CD4-positive, alpha-beta memory T cell (primary cell): ENCODE data around the gene FBXL15. TPM values are rescaled to one million over a fixed set of nuclear protein-coding genes. Genes with fewer than 3 reads are reported as not detected.
A peak's percentile ranks its signal among the peaks of the same experiment; 100 is the strongest.

Experiments used
- CTCF ChIA-PET: fragments of 350-600 bp; sonication (Branson Sonifier 250); formaldehyde crosslinking; loops from one replicate; lab custom pipeline; 2021; ENCODE audit warnings: inconsistent platforms; ENCODE audit not compliant: partially characterized antibody; lab: Charles Lee
- POLR2A ChIA-PET: fragments of 350-600 bp; sonication (Branson Sonifier 250); formaldehyde crosslinking; loops from one replicate; lab custom pipeline; 2021; ENCODE audit not compliant: partially characterized antibody; lab: Charles Lee
- DNase-seq, 5 donors: peaks; one replicate each; pipeline versions ENCODE4 v3.0.0 to v3.0.0-alpha.2; 2020 to 2022; ENCODE audit warnings: mixed read lengths in 1 of 5
- H3K27ac ChIP-seq: one replicate; pipeline ENCODE4 v1.7.0; 2013; ENCODE audit warnings: low read depth, low read length
- H3K27me3 ChIP-seq: 2 replicates; pipeline ENCODE4 v1.7.0; 2013; ENCODE audit warnings: mild to moderate bottlenecking, low read length, moderate library complexity; ENCODE audit not compliant: insufficient read depth
- H3K36me3 ChIP-seq: 2 replicates; pipeline ENCODE4 v1.7.0; 2013; ENCODE audit warnings: mild to moderate bottlenecking, low read length, moderate library complexity; ENCODE audit not compliant: insufficient read depth
- H3K4me1 ChIP-seq: 2 replicates; pipeline ENCODE4 v1.7.0; 2013; ENCODE audit warnings: mild to moderate bottlenecking, low read length, moderate library complexity; ENCODE audit not compliant: insufficient read depth
- H3K4me3 ChIP-seq, 2 donors: one replicate each; pipeline ENCODE4 v1.7.0; 2013; ENCODE audit warnings: low read length in 2 of 2, mild to moderate bottlenecking in 1 of 2
- H3K9me3 ChIP-seq, 2 donors: one replicate each; pipeline ENCODE4 v1.7.0; 2013; ENCODE audit warnings: low read length in 2 of 2, control low read depth in 1 of 2; ENCODE audit not compliant: control insufficient read depth in 1 of 2
- H3K27ac Mint-ChIP-seq, 7 donors: one replicate each; pipeline ENCODE4 v1.8.0; 2020 to 2021; ENCODE audit warnings: mixed read lengths in 7 of 7, mild to moderate bottlenecking in 6 of 7, inconsistent platforms in 3 of 7, moderate library complexity in 3 of 7
- H3K27me3 Mint-ChIP-seq, 2 donors: one replicate each; pipeline ENCODE4 v1.8.0; 2020 to 2021; ENCODE audit warnings: mixed read lengths in 2 of 2
- H3K36me3 Mint-ChIP-seq, 2 donors: one replicate each; pipeline ENCODE4 v1.8.0; 2020 to 2021; ENCODE audit warnings: mixed read lengths in 2 of 2, inconsistent platforms in 1 of 2, mild to moderate bottlenecking in 1 of 2
- H3K4me1 Mint-ChIP-seq, 4 donors: one replicate each; pipeline ENCODE4 v1.8.0; 2020 to 2021; ENCODE audit warnings: mixed read lengths in 4 of 4, mild to moderate bottlenecking in 1 of 4
- H3K4me3 Mint-ChIP-seq, 8 donors: one replicate each; pipeline ENCODE4 v1.8.0; 2020 to 2021; ENCODE audit warnings: mixed read lengths in 8 of 8, mild to moderate bottlenecking in 7 of 8, moderate library complexity in 6 of 8, inconsistent platforms in 3 of 8
- H3K9me3 Mint-ChIP-seq, 8 donors: one replicate each; pipeline ENCODE4 v1.8.0; 2020 to 2021; ENCODE audit warnings: mixed read lengths in 8 of 8, mild to moderate bottlenecking in 5 of 8, inconsistent platforms in 3 of 8, moderate library complexity in 1 of 8
- intact Hi-C: fragments of 100-400 bp; cut with micrococcal nuclease; formaldehyde crosslinking; loops from one replicate; pipeline ENCODE4 v1.15.1; 2023
- polyA plus RNA-seq, 2 donors: library from polyadenylated mRNA; unstranded; fragments of 300-500 nt; fragmentation: Illumina TruSeq; gene quantifications; one replicate each; pipeline ENCODE4 v1.2.3, GENCODE V29; 2021
- total RNA-seq, 2 experiments: library from RNA; stranded (reverse); gene quantifications; one replicate each; pipeline ENCODE4 v1.2.3, GENCODE V29; 2021

Gene FBXL15
- total and polyA plus RNA-seq, 4 experiments from 2014 or later = 21.1 to 44.5 (median 25.8) TPM

DNA sequence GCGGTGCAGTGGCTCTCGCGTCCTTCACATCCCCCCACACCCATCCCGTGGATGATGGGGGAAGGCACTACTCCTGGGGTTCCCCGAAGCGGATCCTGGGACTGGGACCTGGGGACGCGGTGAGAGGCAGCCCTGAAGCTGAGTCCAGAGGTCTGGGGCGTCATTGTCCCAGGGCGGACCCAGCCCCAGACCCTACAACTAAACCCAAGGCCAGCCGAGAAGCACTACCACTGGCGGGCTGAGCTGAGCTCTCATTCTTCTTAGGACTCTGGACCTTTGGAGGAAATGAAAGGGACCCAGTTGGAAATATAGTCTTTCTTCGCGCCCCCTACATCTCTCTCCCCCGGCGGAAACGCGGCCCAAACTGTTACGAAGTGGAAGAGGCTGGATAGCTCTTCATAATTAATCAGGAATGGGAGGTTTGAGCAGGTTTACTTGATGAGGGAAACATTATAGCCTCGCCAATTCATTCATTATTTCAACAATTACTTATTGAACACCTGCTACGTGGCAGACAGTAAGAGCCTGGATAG lies 389 bp upstream of the FBXL15 start:
- intact Hi-C loops = loop anchor here (1.0 kb wide), 1 partner anchor 82 kb away; the partner anchor contains the start of gene ACTR1A
- peak overlapping the region; percentile 61 to 90 for H3K4me3 ChIP-seq
- Mint-ChIP-seq H3K27ac (peak overlapping the region; percentile 92 to 98 (median 96)), H3K36me3 (peaks cover 0 to 8% of the 10 kb centered on the region in 2 donors), H3K4me3 (peak overlapping the region; percentile 90 to 99 (median 96)), H3K4me1 (peaks cover 14 to 53% (median 33%) of the 10 kb centered on the region in 4 donors), H3K27me3 (peaks cover 13 to 22% of the 10 kb centered on the region in 2 donors), H3K9me3 (peaks cover 0 to 5% (median 0%) of the 10 kb centered on the region in 8 donors)
- DNase-seq = no peak
- CTCF ChIA-PET = interaction anchor here (1.1 to 5.6 kb wide), 9 partner anchors 10 to 188 kb away, joined by 3 to 42 read pairs (median 9); partner anchors contain the start of genes ACTR1A and CUEDC2
- peaks cover 10% of the 10 kb centered on the region for H3K36me3 ChIP-seq
- POLR2A ChIA-PET = interaction anchor here (0.7 to 8.2 kb wide), 19 partner anchors 9 to 282 kb away, joined by 3 to 198 read pairs (median 9); partner anchors contain the start of genes ACTR1A, C10orf95, CUEDC2 and GBF1
- H3K4me1 ChIP-seq = peaks cover 37% of the 10 kb centered on the region
- H3K9me3 ChIP-seq = no peaks in the 10 kb centered on the region
- H3K27ac ChIP-seq = peak overlapping the region; percentile 64
- H3K27me3 ChIP-seq = peaks cover 13% of the 10 kb centered on the region

GRCh38 chr10:102421507-102421756 lies 796 bp downstream of the FBXL15 start:
- no peaks in the 10 kb centered on the region for H3K9me3 ChIP-seq
- peaks cover 0 to 5% (median 0%) of the 10 kb centered on the region in 8 donors for H3K9me3 Mint-ChIP-seq
- H3K27ac Mint-ChIP-seq = peak overlapping the region; percentile 92 to 98 (median 96)
- peak overlapping the region; percentile 90 to 99 (median 96) for H3K4me3 Mint-ChIP-seq
- DNase-seq = no peak
- ChIA-PET POLR2A (interaction anchor here (1.0 to 8.2 kb wide), 18 partner anchors 11 to 270 kb away, joined by 3 to 198 read pairs (median 12); partner anchors contain the start of genes ACTR1A, C10orf95, CUEDC2 and GBF1), CTCF (interaction anchor here (1.0 to 5.6 kb wide), 14 partner anchors 9 to 252 kb away, joined by 3 to 42 read pairs (median 8); partner anchors contain the start of genes ACTR1A, C10orf95 and CUEDC2)
- H3K27me3 ChIP-seq = peaks cover 6% of the 10 kb centered on the region
- peaks cover 7 to 14% of the 10 kb centered on the region in 2 donors for H3K27me3 Mint-ChIP-seq
- peaks cover 10% of the 10 kb centered on the region for H3K36me3 ChIP-seq
- peaks cover 37% of the 10 kb centered on the region for H3K4me1 ChIP-seq
- H3K36me3 Mint-ChIP-seq = peaks cover 0 to 12% of the 10 kb centered on the region in 2 donors
- H3K4me3 ChIP-seq = peak overlapping the region; percentile 61 to 90
- intact Hi-C loops = loop anchor here (1.0 kb wide), 5 partner anchors 11 to 58 kb away; partner anchors contain the start of gene CUEDC2
- H3K4me1 Mint-ChIP-seq = peaks cover 19 to 53% (median 34%) of the 10 kb centered on the region in 4 donors
- H3K27ac ChIP-seq = peak overlapping the region; percentile 64

DNA sequence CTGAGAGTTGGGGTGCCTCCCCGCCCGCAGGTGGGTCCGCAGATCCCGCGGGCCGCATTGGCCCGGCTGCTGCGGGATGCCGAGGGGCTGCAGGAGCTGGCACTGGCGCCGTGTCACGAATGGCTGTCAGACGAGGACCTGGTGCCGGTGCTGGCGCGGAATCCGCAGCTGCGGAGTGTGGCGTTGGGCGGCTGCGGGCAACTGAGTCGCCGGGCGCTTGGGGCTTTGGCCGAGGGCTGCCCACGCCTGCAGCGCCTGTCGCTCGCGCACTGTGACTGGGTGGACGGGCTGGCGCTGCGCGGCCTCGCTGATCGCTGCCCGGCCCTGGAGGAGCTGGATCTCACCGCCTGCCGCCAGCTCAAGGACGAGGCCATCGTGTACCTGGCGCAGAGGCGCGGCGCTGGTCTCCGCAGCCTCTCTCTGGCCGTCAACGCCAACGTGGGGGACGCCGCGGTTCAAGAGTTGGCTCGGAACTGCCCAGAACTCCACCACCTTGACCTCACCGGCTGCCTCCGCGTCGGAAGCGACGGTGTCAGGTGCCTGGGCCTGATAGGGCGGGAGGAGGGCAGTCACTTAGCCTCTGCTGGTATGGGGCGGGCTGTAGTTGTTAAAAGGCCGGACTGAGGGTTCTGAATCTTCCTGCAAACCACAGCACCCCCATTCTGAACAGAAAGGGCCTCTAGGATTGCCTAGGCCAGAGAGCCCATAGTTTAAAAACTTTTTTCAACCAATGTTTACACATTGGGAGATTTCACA lies 1.3 kb downstream of the FBXL15 start:
- H3K9me3 Mint-ChIP-seq = peaks cover 0 to 5% (median 0%) of the 10 kb centered on the region in 8 donors
- Histone ChIP-seq H3K4me3 (peak overlapping the region; percentile 61 to 90), H3K4me1 (peaks cover 37% of the 10 kb centered on the region), H3K9me3 (no peaks in the 10 kb centered on the region), H3K27ac (peak overlapping the region; percentile 64), H3K27me3 (peaks cover 6% of the 10 kb centered on the region), H3K36me3 (peaks cover 10% of the 10 kb centered on the region)
- peak overlapping the region; percentile 64 to 98 (median 95) for H3K27ac Mint-ChIP-seq
- intact Hi-C loops = loop anchor here (1.0 kb wide), 6 partner anchors 10 to 57 kb away; partner anchors contain the start of gene CUEDC2
- ChIA-PET POLR2A (interaction anchor here (1.0 to 8.2 kb wide), 17 partner anchors 11 to 270 kb away, joined by 3 to 198 read pairs (median 16); partner anchors contain the start of genes ACTR1A, C10orf95, CUEDC2 and GBF1), CTCF (interaction anchor here (0.9 to 5.6 kb wide), 18 partner anchors 8 to 253 kb away, joined by 3 to 42 read pairs (median 6); partner anchors contain the start of genes ACTR1A, C10orf95 and CUEDC2)
- peak overlapping the region; percentile 90 to 99 (median 96) for H3K4me3 Mint-ChIP-seq
- peak in 2 of 5 donors; percentile 32 to 41 for DNase-seq
- H3K4me1 Mint-ChIP-seq = peaks cover 19 to 54% (median 34%) of the 10 kb centered on the region in 4 donors
- H3K27me3 Mint-ChIP-seq = peaks cover 7 to 14% of the 10 kb centered on the region in 2 donors
- H3K36me3 Mint-ChIP-seq = peaks cover 0 to 12% of the 10 kb centered on the region in 2 donors

DNA sequence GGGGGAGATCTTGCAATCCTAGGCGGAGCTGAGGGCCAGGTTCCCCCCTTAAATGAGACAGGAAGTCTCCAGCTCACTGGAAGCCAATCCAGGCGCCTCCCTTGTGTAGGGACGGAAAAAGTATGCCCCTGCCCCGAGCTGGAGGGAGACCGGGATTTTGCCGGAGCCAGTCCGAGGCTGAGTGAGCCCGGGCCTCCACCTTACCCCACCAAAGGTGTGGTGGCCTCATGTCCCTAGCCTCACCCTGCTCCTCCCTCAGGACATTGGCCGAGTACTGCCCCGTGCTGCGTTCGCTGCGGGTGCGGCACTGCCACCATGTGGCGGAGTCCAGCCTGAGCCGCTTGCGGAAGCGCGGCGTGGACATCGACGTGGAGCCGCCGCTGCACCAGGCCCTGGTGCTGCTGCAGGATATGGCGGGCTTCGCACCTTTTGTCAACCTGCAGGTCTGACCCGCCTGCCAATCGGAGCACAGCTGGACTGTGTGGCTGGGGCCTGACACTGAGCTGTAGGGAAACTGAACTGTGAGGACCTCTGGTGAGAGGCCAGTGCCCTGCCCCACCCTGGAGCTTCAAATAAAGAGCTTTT lies 2.0 kb downstream of the FBXL15 start:
- Mint-ChIP-seq H3K36me3 (peaks cover 0 to 14% of the 10 kb centered on the region in 2 donors), H3K27ac (peak overlapping the region; percentile 62 to 96 (median 72)), H3K4me1 (peaks cover 20 to 58% (median 34%) of the 10 kb centered on the region in 4 donors), H3K4me3 (peak overlapping the region; percentile 81 to 99 (median 96)), H3K9me3 (peaks cover 0 to 4% (median 0%) of the 10 kb centered on the region in 8 donors), H3K27me3 (peaks cover 5 to 8% of the 10 kb centered on the region in 2 donors)
- DNase-seq = peak in 1 of 5 donors; percentile 47
- peaks cover 37% of the 10 kb centered on the region for H3K4me1 ChIP-seq
- H3K27ac ChIP-seq = peak overlapping the region; percentile 64
- intact Hi-C loops = loop anchor here (1.0 kb wide), 1 partner anchor 28 kb away; no protein-coding TSS in a partner anchor
- CTCF ChIA-PET = interaction anchor here (0.9 to 5.6 kb wide), 17 partner anchors 11 to 253 kb away, joined by 3 to 42 read pairs (median 5); partner anchors contain the start of genes ACTR1A, C10orf95, CUEDC2 and GBF1
- H3K4me3 ChIP-seq = peak overlapping the region; percentile 61 to 90
- peaks cover 10% of the 10 kb centered on the region for H3K36me3 ChIP-seq
- H3K27me3 ChIP-seq = peaks cover 6% of the 10 kb centered on the region
- no peaks in the 10 kb centered on the region for H3K9me3 ChIP-seq
- POLR2A ChIA-PET = interaction anchor here (1.1 to 8.2 kb wide), 11 partner anchors 11 to 271 kb away, joined by 3 to 198 read pairs (median 22); partner anchors contain the start of genes ACTR1A, C10orf95, CUEDC2 and NFKB2

GRCh38 chr10:102423372-102423968 lies 2.8 kb downstream of the FBXL15 start:
- peak overlapping the region in 6 of 8 donors; percentile 36 to 96 (median 58) for H3K4me3 Mint-ChIP-seq
- intact Hi-C loops = no loop called here
- H3K27me3 ChIP-seq = no peaks in the 10 kb centered on the region
- peaks cover 10% of the 10 kb centered on the region for H3K36me3 ChIP-seq
- no peak overlapping the region for H3K27ac ChIP-seq
- no peak overlapping the region for H3K4me3 ChIP-seq
- DNase-seq = no peak
- peaks cover 0 to 3% of the 10 kb centered on the region in 2 donors for H3K27me3 Mint-ChIP-seq
- ChIA-PET POLR2A (interaction anchor here (1.1 to 8.2 kb wide), 7 partner anchors 10 to 79 kb away, joined by 3 to 198 read pairs (median 38); partner anchors contain the start of genes ACTR1A, C10orf95, CUEDC2 and NFKB2), CTCF (interaction anchor here (1.1 to 5.6 kb wide), 9 partner anchors 11 to 254 kb away, joined by 4 to 42 read pairs (median 21); partner anchors contain the start of genes C10orf95, CUEDC2 and GBF1)
- H3K27ac Mint-ChIP-seq = peak overlapping the region in 4 of 7 donors; percentile 48 to 96 (median 58)
- H3K9me3 ChIP-seq = no peaks in the 10 kb centered on the region
- H3K9me3 Mint-ChIP-seq = peaks cover 0 to 4% (median 0%) of the 10 kb centered on the region in 8 donors
- H3K4me1 Mint-ChIP-seq = peaks cover 16 to 51% (median 29%) of the 10 kb centered on the region in 4 donors
- peaks cover 0 to 14% of the 10 kb centered on the region in 2 donors for H3K36me3 Mint-ChIP-seq
- peaks cover 37% of the 10 kb centered on the region for H3K4me1 ChIP-seq

DNA sequence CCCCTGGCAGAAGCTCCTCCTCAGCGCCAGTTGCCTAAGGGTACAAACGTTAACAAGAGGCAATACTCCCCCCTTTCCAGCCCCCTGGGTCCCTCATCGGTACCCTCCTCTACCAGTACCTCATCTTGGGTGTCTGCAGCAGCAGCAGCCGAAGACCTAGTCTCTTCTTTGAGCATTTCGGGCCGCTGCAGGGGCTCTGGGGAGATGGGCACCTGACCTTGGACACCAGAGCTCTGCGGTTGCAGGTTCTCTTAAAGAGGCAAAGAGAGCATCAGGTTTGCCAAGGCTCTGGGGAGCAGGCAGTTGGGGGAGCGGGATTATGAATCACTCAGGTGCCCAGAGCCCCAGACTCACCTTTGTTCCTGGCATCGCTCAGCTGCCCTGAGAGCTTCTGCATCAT lies 3.5 kb downstream of the FBXL15 start:
- Mint-ChIP-seq H3K9me3 (peaks cover 0 to 4% (median 0%) of the 10 kb centered on the region in 8 donors), H3K27me3 (peaks cover 0 to 2% of the 10 kb centered on the region in 2 donors), H3K36me3 (peaks cover 0 to 14% of the 10 kb centered on the region in 2 donors), H3K4me1 (peaks cover 16 to 48% (median 27%) of the 10 kb centered on the region in 4 donors), H3K4me3 (peak overlapping the region in 1 of 8 donors; percentile 30), H3K27ac (no peak overlapping the region)
- ChIA-PET POLR2A (interaction anchor here (1.1 to 8.2 kb wide), 6 partner anchors 9 to 27 kb away, joined by 3 to 198 read pairs (median 64); partner anchors contain the start of genes C10orf95, CUEDC2 and NFKB2), CTCF (interaction anchor here (1.2 to 5.6 kb wide), 7 partner anchors 10 to 255 kb away, joined by 4 to 42 read pairs (median 23); partner anchors contain the start of genes C10orf95, CUEDC2 and GBF1)
- H3K27ac ChIP-seq = no peak overlapping the region
- no peak overlapping the region for H3K4me3 ChIP-seq
- peaks cover 33% of the 10 kb centered on the region for H3K4me1 ChIP-seq
- H3K36me3 ChIP-seq = peaks cover 10% of the 10 kb centered on the region
- intact Hi-C loops = no loop called here
- H3K27me3 ChIP-seq = no peaks in the 10 kb centered on the region
- no peaks in the 10 kb centered on the region for H3K9me3 ChIP-seq
- DNase-seq = no peak
